ENCODE results near the gene CHL1.

- TF ChIP-seq MAX (IDR thresholded peaks at IDR 0.05): no peak
- TF ChIP-seq RAD21 (IDR thresholded peaks at IDR 0.05; ENCODE audit: low read depth): no peak
- TF ChIP-seq EP300 (IDR thresholded peaks at IDR 0.05; ENCODE audit: borderline replicate concordance): no peak
- no peak for TF ChIP-seq TAF1 (IDR thresholded peaks at IDR 0.05; ENCODE audit: low read depth)
- TF ChIP-seq TEAD4 (IDR thresholded peaks at IDR 0.05): no peak
These were observed 4.3 kb downstream of the CHL1 start for GRCh38 chr3:200758-201325.

All from Ishikawa (cell line).